Heart left ventricle (tissue), 16 donors: ENCODE results near the gene PAPOLG. TPM values are rescaled to one million over a fixed set of nuclear protein-coding genes. Genes with fewer than 3 reads are reported as not detected.
"Not testable (repeated sequence)": the region's sequence is repeated elsewhere in the genome, so short reads cannot be mapped to it uniquely, and the experiment has no call there.

Source experiments
- ATAC-seq, 4 donors: fragments of 200-7000 bp; cut with Tn5 transposase; one replicate each; pipeline ENCODE4 v1.9.1; 2020 to 2022; ENCODE audit warnings: moderate library complexity in 4 of 4, mild to moderate bottlenecking in 3 of 4, moderate number of reproducible peaks in 1 of 4
- DNase-seq, 5 donors: peaks; one replicate each; pipeline ENCODE4 v3.0.0-alpha.2; 2020
- H3K27ac ChIP-seq, 12 donors: fragments of 200-600 bp; sonication (generic) in 4 of 12; one replicate each; pipeline versions ENCODE4 v1.5.0 to v1.8.0; 2016 to 2022; ENCODE audit warnings: mild to moderate bottlenecking in 2 of 12
- H3K27me3 ChIP-seq, 9 donors: fragments of 200-600 bp; sonication (generic) in 2 of 9; one replicate each; pipeline versions ENCODE4 v1.5.1 to v1.8.0; 2016 to 2022; ENCODE audit warnings: mild to moderate bottlenecking in 3 of 9
- H3K36me3 ChIP-seq, 9 donors: fragments of 200-600 bp; sonication (generic) in 2 of 9; one replicate each; pipeline versions ENCODE4 v1.5.0 to v1.8.0; 2018 to 2022; ENCODE audit warnings: mild to moderate bottlenecking in 2 of 9
- H3K4me1 ChIP-seq, 12 donors: fragments of 200-600 bp; sonication (generic) in 4 of 12; one replicate each; pipeline versions ENCODE4 v1.5.0 to v1.8.0; 2016 to 2022; ENCODE audit warnings: mild to moderate bottlenecking in 3 of 12
- H3K4me3 ChIP-seq, 12 donors: fragments of 200-600 bp; sonication (generic) in 4 of 12; one replicate each; pipeline versions ENCODE4 v1.5.0 to v1.8.0; 2017 to 2022; ENCODE audit warnings: mild to moderate bottlenecking in 9 of 12, moderate library complexity in 4 of 12
- H3K9me3 ChIP-seq, 12 donors: fragments of 200-600 bp; sonication (generic) in 4 of 12; one replicate each; pipeline versions ENCODE4 v1.5.0 to v1.8.0; 2016 to 2022; ENCODE audit warnings: mild to moderate bottlenecking in 1 of 12
- POLR2A ChIP-seq, 2 donors: fragments of 450-650 bp; IDR thresholded peaks; one replicate each; pipeline ENCODE4 v1.6.1; 2017; ENCODE audit warnings: antibody characterized with exemption in 2 of 2, mild to moderate bottlenecking in 2 of 2, moderate library complexity in 2 of 2
- WGBS, 4 donors: extraction: QIAGEN DNeasy Blood & Tissue Kit in 2 of 4; methylation state at CpG; one replicate each; pipeline versions ENCODE4 v1.1.5 to v1.1.7; 2013 to 2018; 5-methylcytosine and 5-hydroxymethylcytosine counted together
- intact Hi-C, 10 donors: fragments of 100-400 bp; cut with DNase I; formaldehyde crosslinking; loops; one replicate each; pipeline versions ENCODE4 v1.11.1 to v1.14.2; 2022
- polyA plus RNA-seq, 2 donors: library from polyadenylated mRNA; stranded (reverse); fragments of 200-250 nt; gene quantifications; one replicate each; pipeline ENCODE4 v1.2.3, GENCODE V29; 2013
- total RNA-seq, 9 donors: library from RNA; depleted of rRNA in 2 of 9; stranded (reverse); fragments of >200 nt in 2 of 9; fragmentation: NEBNext Ultra II Directional in 3 of 9; extraction: Animal tissue kit (Norgen Biotek cat#: 25700) in 3 of 9; gene quantifications; one replicate each; pipeline versions ENCODE4 v1.1.0 to v1.2.4, GENCODE V29; 2016 to 2023
- TF ChIP-seq, protein P1 (sequence below), 12 donors: fragments of 200-600 bp; sonication (generic) in 4 of 12; IDR thresholded peaks; one replicate each; pipeline versions ENCODE4 v1.5.0 to v1.8.0; 2018 to 2022; ENCODE audit warnings: antibody characterized with exemption in 12 of 12, mild to moderate bottlenecking in 5 of 12
- donor health status: ischemic (EF 13 %, LVEDD 7.1; RV severe dilation, severe dysfunction).
- donor health status: healthy with polysubstance abuse.
- donor health status: DM: no; HTN: yes; CAD: no.
- donor health status: DM: no; HTN: no; CAD: no.
- donor health status: ischemic (EF 25% LVEDD 6.9; RV normal size, moderate dysfunction).
- donor health status: ischemic (EF 25% LVEDD 5.7; RV mildly dilated, moderate dysfunction).
- donor health status: healthy.
- donor health status: DM: yes; HTN: yes; CAD: no.
- donor health status: ischemic (EF 35%, LVEDD 5.7; RV mildly dilated, moderate dysfunction).
- donor health status: nonischemic (EF 11% LVEDD 7.7; RV severe dilation, severe dysfunction).
- donor health status: DM: yes; HTN: yes; CAD: no.
- donor health status: PGD.
- donor health status: ischemic (EF 29% LVEDD 5.4; RV normal size, mild dysfunction).
- donor health status: nonischemic (EF 23%, LVEDD 6.1; RV moderate dilation, normal function).

The PAPOLG gene
- total and polyA plus RNA-seq, 11 donors = 3.8 to 11.9 (median 9.5) TPM

DNA sequence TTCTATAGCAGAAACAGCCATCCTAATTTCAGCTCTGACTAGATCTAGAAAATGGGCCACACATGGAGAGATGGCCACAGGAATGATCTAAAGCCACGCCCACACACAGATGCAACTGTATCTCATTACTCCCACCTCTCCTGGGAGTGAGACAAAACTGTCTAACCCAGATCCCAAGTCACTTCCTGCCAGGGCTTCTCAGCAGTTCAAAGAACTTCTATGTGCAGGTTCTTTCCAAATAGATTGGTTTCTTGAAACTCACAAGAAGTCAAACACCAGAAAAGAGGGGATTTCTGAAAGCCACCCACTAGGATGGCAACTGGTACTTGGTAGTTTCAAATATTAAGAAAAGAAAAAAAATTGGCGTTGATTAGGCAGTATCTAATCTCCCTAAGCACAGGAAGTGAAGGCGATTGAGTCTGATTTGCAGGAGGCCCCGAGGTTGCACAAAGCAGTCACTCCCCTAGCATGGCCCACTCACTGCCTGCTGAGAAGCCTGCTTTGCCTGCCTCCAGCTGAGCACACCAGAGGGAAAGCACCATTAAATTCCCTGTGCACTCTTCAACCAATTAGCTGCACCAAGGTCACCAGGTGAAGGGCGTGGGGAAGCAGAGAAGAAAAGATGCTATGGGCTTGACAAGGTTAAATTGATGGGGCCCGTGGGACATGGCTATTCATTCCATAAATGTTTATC lies 51.1 kb downstream of the PAPOLG start:
- H3K9me3 ChIP-seq = no peaks in the 10 kb centered on the region
- peaks cover 0 to 13% (median 0%) of the 10 kb centered on the region in 12 donors for H3K4me1 ChIP-seq
- peaks cover 0 to 19% (median 7%) of the 10 kb centered on the region in 9 donors for H3K36me3 ChIP-seq
- peak overlapping the region in 1 of 12 donors; percentile 47 for H3K27ac ChIP-seq
- intact Hi-C loops = loop anchor here in 1 of 10 donors (5.0 kb wide), 1 partner anchor 190 kb away; no protein-coding TSS in a partner anchor
- no peak for TF ChIP-seq POLR2A (IDR thresholded peaks at IDR 0.05)
- TF ChIP-seq, protein P1, sequence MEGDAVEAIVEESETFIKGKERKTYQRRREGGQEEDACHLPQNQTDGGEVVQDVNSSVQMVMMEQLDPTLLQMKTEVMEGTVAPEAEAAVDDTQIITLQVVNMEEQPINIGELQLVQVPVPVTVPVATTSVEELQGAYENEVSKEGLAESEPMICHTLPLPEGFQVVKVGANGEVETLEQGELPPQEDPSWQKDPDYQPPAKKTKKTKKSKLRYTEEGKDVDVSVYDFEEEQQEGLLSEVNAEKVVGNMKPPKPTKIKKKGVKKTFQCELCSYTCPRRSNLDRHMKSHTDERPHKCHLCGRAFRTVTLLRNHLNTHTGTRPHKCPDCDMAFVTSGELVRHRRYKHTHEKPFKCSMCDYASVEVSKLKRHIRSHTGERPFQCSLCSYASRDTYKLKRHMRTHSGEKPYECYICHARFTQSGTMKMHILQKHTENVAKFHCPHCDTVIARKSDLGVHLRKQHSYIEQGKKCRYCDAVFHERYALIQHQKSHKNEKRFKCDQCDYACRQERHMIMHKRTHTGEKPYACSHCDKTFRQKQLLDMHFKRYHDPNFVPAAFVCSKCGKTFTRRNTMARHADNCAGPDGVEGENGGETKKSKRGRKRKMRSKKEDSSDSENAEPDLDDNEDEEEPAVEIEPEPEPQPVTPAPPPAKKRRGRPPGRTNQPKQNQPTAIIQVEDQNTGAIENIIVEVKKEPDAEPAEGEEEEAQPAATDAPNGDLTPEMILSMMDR (IDR thresholded peaks at IDR 0.05) = no peak
- peak in 1 of 4 donors; percentile 44 for ATAC-seq
- H3K4me3 ChIP-seq = no peak overlapping the region
- no peaks in the 10 kb centered on the region for H3K27me3 ChIP-seq
- no peak for DNase-seq
- 47 to 59% (median 49%) methylated on average over 6 of the region's 6 CpGs for WGBS, 4 donors

DNA sequence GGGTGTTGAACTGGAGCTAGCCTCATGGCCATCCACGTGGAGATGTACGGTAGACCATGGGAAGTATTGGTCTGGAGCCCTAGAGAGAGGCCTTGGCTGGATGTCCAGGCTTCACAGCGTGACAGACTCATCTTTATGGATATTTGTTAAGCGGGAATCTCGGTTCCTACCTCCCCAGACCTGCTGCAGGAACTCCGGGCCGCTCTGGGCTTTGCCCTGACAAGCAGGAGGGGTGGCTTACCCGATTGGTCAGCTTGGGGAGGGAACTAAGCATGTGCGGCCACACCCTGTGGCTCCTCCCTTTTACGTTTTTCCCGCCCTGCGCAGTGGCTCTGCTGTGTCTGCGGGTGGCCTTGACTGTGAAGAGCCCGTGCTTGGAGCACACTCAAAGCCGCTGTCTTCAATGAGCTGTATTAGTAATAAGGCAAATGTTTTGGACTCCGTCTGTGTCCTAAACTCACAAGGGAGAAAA lies 52.3 kb downstream of the PAPOLG start:
- intact Hi-C loops = loop anchor here in 1 of 10 donors (5.0 kb wide), 1 partner anchor 189 kb away; no protein-coding TSS in a partner anchor
- peaks cover 0 to 13% (median 0%) of the 10 kb centered on the region in 12 donors for H3K4me1 ChIP-seq
- no peaks in the 10 kb centered on the region for H3K27me3 ChIP-seq
- DNase-seq = no peak
- no peaks in the 10 kb centered on the region for H3K9me3 ChIP-seq
- no peak overlapping the region for H3K4me3 ChIP-seq
- no peak for TF ChIP-seq POLR2A (IDR thresholded peaks at IDR 0.05)
- TF ChIP-seq, protein P1 (IDR thresholded peaks at IDR 0.05) = no peak
- peaks cover 0 to 7% (median 0%) of the 10 kb centered on the region in 9 donors for H3K36me3 ChIP-seq
- no peak for ATAC-seq
- 86 to 97% (median 92%) methylated on average over 15 to 16 of the region's 16 CpGs for WGBS, 4 donors
- H3K27ac ChIP-seq = no peak overlapping the region

DNA sequence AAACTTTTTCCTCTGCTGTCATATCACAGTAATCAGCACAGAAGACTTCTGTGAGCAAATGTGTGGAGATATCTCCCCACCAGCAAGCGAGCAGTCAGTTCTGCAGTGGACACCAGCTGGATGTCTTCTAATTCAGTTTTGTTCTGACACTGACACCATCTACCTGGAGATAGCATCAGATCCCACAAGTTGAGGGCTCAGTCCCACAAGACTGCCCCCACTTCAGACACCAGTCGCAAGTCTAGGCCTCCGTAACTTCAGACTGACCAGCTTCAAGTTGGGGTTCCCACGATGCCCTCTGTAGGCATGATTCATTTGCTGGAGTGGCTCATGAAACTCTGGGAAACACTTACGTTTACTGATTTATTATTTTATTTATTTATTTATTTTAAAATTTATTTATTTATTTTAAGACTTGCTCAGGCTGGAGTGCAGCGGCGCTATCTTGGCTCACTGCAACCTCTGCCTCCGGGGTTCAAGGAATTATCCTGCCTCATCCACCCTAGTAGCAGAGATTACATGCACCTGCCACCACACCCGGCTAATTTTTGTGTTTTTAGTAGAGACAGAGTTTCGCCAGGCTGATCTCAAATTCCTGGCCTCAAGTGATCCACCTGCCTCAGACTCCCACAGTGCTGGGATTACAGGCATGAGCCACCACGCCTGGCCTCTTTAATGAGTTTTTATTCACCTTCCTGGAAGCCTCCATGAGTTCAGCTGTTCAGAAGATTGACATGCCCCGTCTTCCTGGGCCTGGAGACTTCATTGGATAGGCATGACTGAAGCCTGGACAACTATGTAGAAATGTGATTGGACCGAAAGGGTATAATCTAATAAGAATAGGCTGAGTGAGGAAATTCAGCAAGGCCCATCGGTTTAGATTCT lies 55.7 kb downstream of the PAPOLG start:
- Histone ChIP-seq H3K4me3 (no peak overlapping the region), H3K36me3 (no peaks in the 10 kb centered on the region), H3K9me3 (no peaks in the 10 kb centered on the region), H3K27me3 (no peaks in the 10 kb centered on the region), H3K27ac (no peak overlapping the region), H3K4me1 (peaks cover 0 to 10% (median 0%) of the 10 kb centered on the region in 12 donors)
- intact Hi-C loops = no loop called here
- DNase-seq (no peak), ATAC-seq (no peak)
- 92 to 94% (median 93%) methylated on average over 14 of the region's 14 CpGs for WGBS, 4 donors
- TF ChIP-seq, protein P1 (IDR thresholded peaks at IDR 0.05) = no peak
- no peak for TF ChIP-seq POLR2A (IDR thresholded peaks at IDR 0.05)

DNA sequence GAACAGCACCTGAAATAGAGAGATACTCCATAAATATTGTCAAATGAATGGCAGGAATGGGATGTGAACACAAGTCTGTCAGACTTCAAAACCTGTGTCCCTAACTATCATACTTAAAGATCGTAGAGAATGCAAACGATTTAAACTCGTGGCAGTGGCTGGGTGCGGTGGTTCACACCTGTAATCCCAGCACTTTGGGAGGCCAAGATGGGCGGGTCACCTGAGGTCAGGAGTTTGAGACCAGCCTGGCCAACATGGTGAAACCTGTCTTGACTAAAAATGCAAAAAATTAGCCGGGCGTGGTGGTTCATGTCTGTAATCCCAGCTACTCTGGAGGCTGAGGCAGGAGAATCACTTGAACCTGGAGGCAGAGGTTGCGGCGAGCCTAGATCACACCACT lies 61.1 kb downstream of the PAPOLG start:
- WGBS, 4 donors = 93 to 95% (median 95%) methylated on average over 9 of the region's 9 CpGs

More for the DNA sequence above, 61.1 kb downstream of the PAPOLG start:
- intact Hi-C loops, H3K9me3 ChIP-seq, H3K27ac ChIP-seq, DNase-seq, H3K4me3 ChIP-seq, H3K27me3 ChIP-seq, H3K36me3 ChIP-seq, ATAC-seq: not testable (repeated sequence)
- peaks cover 0 to 15% (median 0%) of the 10 kb centered on the region in 12 donors for H3K4me1 ChIP-seq
